Kidney epithelial cell (primary cell): ENCODE results near the gene PC. TPM values are rescaled to one million over a fixed set of nuclear protein-coding genes. Genes with fewer than 3 reads are reported as not detected.

ENCODE experiments used
- DNase-seq: peaks from one replicate; pipeline ENCODE4 v3.0.0-alpha.2; 2010; ENCODE audit warnings: low read depth
- H3K27me3 ChIP-seq: 2 replicates; pipeline ENCODE4 v1.6.0; 2011; ENCODE audit warnings: low read length; ENCODE audit not compliant: control insufficient read depth, insufficient read depth
- H3K36me3 ChIP-seq: 2 replicates; pipeline ENCODE4 v1.5.1; 2011; ENCODE audit warnings: low read length; ENCODE audit not compliant: control insufficient read depth, insufficient read depth
- H3K4me3 ChIP-seq: 2 replicates; pipeline ENCODE4 v1.5.1; 2011; ENCODE audit warnings: low read depth, mild to moderate bottlenecking, control low read depth, low read length
- total RNA-seq: library from RNA; depleted of rRNA; stranded (reverse); fragments of >200 nt; gene quantifications from 2 replicates; pipeline ENCODE4 v1.2.3, GENCODE V29; 2015
- TF ChIP-seq, protein P1 (sequence below): IDR thresholded peaks from 2 replicates; pipeline ENCODE4 v1.5.1; 2011; ENCODE audit warnings: mild to moderate bottlenecking, moderate library complexity, low read length, control low read depth, inconsistent platforms; ENCODE audit not compliant: insufficient read depth, poor library complexity, severe bottlenecking

PC gene
- total RNA-seq, 1 donor from 2014 or later: 10.1 TPM

- TF ChIP-seq, protein P1, sequence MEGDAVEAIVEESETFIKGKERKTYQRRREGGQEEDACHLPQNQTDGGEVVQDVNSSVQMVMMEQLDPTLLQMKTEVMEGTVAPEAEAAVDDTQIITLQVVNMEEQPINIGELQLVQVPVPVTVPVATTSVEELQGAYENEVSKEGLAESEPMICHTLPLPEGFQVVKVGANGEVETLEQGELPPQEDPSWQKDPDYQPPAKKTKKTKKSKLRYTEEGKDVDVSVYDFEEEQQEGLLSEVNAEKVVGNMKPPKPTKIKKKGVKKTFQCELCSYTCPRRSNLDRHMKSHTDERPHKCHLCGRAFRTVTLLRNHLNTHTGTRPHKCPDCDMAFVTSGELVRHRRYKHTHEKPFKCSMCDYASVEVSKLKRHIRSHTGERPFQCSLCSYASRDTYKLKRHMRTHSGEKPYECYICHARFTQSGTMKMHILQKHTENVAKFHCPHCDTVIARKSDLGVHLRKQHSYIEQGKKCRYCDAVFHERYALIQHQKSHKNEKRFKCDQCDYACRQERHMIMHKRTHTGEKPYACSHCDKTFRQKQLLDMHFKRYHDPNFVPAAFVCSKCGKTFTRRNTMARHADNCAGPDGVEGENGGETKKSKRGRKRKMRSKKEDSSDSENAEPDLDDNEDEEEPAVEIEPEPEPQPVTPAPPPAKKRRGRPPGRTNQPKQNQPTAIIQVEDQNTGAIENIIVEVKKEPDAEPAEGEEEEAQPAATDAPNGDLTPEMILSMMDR: no peak
- H3K36me3 ChIP-seq: no peaks in the 10 kb centered on the region
- H3K4me3 ChIP-seq: no peak overlapping the region
- no peak for DNase-seq
- H3K27me3 ChIP-seq: no peaks in the 10 kb centered on the region
Measured at GRCh38 chr11:66863428-66864125, 94.6 kb downstream of the PC start.

DNA sequence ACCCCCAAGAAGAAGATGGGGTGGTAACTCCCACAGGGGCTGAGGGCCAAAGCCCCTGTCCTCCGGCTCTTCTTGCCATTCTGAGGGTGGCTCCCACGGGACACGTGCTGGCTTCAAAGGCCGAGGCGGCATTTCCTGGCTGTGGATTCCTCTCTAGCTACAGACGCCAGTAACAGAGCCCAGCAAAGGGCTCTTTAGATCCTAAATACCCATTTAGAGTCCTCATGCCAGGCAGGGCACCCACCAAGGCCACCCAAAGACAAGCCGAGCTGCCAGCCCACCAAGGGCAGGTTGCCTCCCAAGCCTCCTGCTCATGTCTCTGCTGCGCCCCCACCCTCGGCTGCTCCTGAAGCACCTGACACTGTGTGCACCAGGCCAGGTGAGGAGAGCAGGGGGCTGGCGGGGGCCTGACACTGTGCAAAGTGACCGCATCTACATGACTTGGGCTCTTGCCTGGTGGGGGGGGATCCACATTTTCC, 95.6 kb downstream of the PC start:
- no peaks in the 10 kb centered on the region for H3K27me3 ChIP-seq
- DNase-seq: no peak
- H3K36me3 ChIP-seq: no peaks in the 10 kb centered on the region
- no peak overlapping the region for H3K4me3 ChIP-seq
- TF ChIP-seq, protein P1: no peak

DNA sequence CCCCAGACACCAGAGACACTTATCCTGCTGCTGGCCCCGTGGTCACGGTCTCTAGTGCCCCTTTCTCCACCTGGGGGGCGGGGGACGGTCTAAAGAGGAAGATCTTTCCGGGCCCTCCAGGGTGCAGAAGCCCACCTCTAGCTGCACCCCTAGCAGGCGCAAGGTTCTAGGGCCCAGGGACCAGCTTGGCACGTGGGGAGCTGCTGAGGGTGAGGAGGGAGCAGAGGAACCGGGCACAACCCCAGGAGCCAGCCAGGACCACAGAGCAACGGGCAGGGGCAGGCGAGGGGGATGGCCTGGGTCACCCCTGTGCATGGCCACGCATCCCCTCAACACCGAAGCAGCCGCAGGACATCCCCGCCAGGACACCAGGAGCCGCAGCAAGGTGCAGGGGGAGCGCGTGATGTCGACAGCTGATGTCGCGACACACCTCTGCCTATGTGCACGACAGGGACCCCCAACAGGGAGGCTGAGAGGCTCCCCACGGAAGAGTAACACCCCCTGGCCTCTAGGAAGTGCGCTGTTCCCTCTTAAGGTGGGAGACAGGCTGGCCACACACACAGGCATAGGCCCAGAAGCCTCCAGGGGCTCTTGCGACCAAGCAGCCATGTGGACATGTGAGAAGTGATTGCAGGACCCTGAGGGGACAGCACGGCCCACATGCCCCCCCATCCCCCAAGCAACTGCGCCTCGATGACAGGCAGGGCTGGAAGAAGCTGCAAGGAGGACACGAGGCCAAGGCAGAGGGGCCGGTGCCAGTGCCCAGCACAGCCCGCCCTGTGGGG, 96.2 kb downstream of the PC start:
- H3K36me3 ChIP-seq: no peaks in the 10 kb centered on the region

GRCh38 chr11:66861038-66861773, 97.0 kb downstream of the PC start:
- TF ChIP-seq, protein P1: no peak
- H3K4me3 ChIP-seq: no peak overlapping the region
- H3K27me3 ChIP-seq: no peaks in the 10 kb centered on the region
- no peak for DNase-seq
- no peaks in the 10 kb centered on the region for H3K36me3 ChIP-seq

More for the DNA sequence above, 96.2 kb downstream of the PC start:
- Histone ChIP-seq H3K27me3 (no peaks in the 10 kb centered on the region), H3K4me3 (no peak overlapping the region)
- DNase-seq: no peak
- TF ChIP-seq, protein P1: no peak

DNA sequence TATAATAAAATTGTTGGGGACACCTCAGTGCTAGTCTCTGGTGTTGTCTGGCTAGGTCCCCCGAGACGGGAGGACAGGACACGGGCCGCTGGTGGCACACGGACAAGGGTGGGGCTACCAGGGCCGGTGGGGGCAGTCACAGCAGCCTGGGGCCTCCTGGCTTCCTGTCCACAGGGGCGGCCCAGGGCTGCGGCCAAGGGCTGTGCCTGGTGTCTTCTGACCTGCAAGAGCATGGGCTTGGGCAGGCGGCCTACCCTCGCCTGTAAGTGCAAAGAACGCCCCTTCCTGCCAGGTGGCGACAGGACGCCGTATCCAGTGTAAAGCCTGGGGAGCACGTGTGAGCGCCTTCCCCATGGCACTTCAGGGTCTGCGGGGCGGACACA, 97.7 kb downstream of the PC start:
- TF ChIP-seq, protein P1: no peak
- no peak for DNase-seq
- H3K36me3 ChIP-seq: no peaks in the 10 kb centered on the region

More for the DNA sequence above, 97.7 kb downstream of the PC start:
- H3K4me3 ChIP-seq: no peak overlapping the region
- H3K27me3 ChIP-seq: no peaks in the 10 kb centered on the region
